GM03348 (cell line): ENCODE measurements around the gene DGKI.
A peak's percentile ranks its signal among the peaks of the same experiment; 100 is the strongest.

Experiments
- DNase-seq: peaks from one replicate; pipeline ENCODE4 v3.0.0; 2012; ENCODE audit warnings: low spot score

DGKI gene

DNA sequence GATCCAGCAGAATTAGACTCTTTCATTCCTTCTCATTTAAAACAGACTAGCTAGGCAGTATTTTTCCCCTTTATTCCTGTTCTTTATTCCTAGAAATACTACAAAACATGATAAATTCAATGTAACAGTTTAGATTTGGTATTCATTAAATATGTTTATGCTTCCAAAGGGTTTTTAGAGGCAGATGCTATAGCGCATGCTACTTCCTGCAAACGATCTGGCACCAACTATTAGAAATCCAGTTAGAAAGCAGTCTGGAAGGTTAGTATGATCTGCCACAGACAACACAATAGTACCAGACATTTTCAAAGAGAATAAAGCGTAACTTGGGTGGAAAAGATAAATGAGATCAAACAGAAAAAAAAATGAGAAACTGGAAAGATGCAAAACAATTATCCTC, 439.7 kb downstream of the DGKI start:
- no peak for DNase-seq

DNA sequence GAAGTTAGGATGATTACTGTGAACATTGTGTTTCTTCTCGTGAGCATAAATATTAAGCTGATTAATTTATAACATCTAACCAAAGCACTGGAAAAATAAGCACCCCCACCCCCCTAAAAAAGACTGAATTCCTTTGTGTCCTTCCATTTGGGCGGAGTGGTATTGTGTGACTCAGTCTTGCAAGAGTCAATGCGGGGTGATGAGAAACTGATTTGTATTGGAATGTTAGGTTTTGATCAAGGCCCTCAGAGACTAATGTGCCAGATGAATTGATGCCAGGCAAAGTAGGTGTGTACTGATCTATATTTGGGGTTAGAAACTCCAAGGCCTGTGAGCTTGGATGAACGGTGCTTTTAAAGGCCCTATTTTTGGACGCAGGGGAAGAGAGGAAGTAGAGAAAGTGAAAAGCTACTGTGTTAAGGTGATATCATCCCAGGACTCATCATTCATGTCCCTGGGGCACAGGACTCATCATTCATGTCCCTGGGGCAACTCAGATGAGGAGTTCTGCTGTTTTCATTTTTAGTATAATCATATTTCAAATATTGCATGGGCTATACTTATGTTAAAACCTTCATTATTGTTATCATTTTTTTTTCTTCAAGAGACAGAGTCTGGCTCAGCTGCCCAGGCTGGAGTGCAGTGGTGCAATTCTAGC, 442.0 kb downstream of the DGKI start:
- no peak for DNase-seq

DNA sequence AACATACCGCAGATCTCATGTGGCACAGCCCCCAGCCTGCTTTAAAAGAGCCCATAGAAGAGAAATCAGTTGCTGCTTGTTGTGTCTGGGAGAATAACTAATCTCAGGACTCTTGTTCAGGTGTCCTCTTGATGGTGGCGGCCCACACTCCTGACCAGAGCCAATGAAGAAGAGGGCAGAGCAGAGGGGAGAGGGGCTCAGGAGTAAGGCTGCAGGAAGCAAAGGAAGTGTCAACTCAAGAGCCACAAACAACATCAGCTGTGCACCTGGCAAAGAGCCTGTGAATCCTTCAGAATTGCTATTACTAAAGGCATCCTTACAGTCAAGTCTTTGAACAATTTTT, 443.4 kb downstream of the DGKI start:
- DNase-seq: no peak

DNA sequence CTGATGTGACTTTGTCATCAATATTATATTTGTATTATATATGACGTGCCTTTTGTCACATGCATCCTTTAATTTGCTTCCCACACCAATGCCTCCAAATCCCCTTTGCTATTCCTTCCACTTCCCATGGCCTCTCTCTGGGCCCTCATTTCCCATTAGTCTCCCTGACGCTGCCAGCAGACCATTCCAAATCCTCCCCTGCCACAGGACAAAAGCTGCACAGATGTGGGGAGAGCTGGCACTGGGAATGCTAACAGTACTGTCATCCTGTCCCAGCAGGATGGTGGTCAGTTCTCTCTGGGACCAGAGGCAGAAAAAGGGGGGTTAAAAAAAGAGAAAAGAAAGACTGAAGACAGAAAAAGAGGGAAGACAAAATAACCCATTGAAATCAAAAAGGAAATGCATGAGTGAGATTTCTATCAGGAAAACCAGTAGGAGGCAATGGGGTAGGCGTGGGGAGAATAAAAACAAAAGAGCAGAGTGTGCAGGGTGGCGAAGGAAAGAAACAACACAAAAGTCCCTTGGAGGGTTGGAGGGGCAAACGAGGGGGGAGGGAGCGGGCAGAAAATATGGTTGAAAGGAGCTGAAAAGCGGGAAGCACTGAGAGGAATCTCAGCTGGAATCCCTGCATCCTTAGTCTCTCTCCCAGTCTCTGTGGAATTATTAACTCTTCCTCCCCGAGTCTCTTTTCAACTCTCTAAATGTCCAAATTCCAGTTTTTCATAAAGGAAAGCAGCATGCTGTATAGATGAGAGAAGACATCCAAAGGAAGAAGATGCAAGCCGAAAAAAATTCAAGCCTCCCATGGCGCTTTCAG, 444.0 kb downstream of the DGKI start:
- no peak for DNase-seq

- peak; percentile 25 for DNase-seq
Measured at GRCh38 chr7:137399827-137400823, 446.6 kb downstream of the DGKI start.

DNA sequence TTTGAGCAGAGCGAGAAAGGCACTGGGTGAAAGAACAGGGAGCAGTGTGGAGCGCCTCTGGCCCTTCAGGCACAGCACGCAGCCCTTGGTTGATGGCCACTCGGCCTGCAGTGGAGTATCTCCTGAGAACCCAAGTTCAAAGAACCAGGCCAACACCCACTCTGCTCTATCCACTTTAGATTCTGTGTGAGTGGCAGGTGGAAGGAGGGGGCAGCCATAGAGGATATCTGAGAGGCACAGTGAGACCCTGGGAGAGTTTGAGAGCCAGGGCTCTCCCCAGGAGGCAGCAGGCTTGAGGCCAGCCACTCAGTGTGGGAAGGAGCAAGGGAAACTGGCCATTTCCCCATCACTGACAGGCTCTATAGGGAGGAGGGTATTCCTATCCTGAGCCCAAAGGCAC, 450.7 kb downstream of the DGKI start:
- DNase-seq: no peak

DNA sequence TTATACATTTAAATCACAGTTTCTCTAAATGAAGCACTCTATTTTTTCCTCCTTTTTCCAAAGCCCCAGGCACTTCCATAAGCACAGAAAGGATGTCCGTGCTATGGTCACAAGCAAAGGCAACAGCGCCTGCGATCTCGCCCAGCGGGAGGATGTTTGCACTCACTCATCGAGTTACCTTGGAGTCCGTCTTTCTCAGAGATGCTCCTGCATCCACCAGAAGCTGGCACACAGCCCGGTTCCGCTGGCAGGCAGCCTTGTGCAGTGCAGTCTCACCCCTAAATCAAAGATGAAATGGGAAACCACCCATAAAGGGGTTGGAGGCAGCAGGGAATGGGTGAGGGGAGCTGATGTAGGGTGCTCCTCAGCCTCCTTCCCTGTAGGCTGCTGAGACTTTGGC, 451.4 kb downstream of the DGKI start:
- no peak for DNase-seq

DNA sequence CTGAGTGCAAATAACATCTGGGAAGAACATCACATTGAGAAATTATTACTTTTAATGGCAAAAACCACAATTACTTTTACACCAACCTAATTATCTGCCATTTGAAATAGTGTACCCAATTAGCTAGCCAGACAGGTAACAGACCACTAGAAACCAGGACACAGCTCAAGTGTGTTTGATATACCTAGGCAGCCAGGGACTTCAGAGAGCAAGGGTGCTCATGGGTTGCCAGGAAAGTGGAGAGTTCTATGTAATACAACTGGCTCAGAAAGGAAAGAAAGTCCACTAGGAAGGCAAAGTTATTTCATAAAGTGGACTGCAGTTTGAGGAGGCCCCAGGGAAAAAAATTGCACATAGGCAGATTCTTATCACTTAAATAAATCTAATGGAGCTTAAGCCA, 453.2 kb downstream of the DGKI start:
- DNase-seq: no peak

DNA sequence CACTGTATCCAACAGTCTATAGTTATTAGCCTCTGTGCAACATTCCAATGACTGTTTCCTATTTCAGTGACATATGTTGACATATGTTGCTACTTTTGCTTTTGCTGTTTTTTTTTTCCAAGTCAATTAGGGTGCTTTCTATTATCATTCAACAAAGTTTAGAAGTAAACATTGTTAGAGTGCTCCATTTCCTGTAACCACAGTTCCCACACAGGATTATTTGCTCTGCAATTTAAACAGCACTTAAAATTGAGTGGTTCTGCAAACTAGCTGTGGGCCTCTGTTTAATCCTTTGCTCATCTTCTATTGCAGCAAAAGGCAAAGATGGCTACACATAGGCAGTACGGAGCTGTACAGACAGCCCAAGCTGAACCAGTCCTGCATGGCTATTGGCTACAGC, 456.7 kb downstream of the DGKI start:
- no peak for DNase-seq

DNA sequence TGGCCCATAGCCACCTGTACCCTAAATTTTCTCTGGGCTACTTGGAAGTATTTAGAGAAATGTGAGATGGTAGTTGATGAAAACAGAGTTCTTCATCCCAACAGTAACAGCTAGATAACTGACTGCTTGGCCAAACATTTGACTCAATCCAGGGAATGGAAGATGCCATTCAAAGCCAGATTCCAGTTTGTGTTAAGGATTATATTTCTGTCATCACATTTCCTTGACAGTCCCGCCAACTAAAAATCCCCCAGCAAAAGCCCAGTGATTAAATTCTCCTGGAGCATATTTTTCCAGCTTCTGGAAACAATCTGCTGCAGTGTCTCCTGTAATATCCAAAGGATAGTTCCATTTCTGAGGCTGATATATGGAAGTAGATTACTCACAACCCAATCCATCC, 457.9 kb downstream of the DGKI start:
- no peak for DNase-seq

DNA sequence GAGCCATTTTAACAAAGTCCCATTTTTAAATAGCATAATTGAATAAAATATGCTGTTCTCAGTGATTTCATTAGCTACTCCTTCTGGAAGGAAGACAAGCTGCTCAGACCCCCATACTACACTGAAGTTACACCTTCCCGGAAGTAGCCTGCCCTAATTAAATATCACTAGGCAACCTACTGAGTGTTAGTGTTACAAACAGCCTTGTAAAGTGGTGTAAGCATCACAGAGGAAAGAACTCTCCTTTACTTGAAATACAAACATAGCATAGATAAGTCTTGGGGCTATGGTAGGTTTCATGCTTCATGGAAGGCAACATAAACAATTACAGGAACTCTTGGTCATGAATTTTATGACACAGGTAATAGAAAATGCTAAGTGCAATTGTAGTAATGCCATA, 459.8 kb downstream of the DGKI start:
- no peak for DNase-seq

DNA sequence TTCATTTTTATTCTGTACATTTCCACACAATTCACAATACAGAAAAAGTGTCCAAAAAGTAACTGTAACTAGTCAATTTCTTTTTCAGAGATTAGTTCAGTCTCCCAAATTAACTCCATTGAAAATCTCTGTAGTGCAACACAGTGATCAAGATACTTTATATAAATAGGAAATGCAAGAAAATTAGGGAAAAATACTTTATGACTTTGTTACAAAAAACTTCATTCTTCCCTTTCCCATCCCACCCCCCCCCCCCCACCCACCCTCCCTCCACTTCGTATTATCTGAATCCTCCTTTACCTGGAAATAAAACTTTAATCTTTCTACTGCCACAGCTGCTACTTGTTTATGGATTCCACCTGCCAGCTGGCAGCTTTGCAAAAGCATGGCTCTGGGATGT, 465.7 kb downstream of the DGKI start:
- no peak for DNase-seq

- no peak for DNase-seq
Measured at GRCh38 chr7:137373507-137373906, 473.3 kb downstream of the DGKI start.

DNA sequence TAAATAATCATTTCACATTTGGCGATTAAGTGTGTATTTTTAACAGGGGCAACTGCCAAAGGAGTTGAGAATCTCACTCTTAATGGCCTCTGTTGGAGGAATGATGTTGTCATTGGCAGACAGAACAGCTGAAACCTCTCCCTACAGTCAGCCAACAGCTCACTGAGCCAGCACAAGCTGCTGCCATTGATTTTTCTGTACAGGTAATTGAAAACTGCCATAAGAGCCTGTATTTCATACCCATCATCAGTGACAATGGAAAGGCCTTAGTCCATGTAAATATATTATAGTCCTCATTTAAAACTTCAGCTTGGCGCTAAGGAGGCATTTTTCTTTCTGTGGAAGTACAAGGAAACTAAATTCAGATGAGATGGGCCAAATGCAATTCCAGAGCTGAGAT, 475.2 kb downstream of the DGKI start:
- no peak for DNase-seq

DNA sequence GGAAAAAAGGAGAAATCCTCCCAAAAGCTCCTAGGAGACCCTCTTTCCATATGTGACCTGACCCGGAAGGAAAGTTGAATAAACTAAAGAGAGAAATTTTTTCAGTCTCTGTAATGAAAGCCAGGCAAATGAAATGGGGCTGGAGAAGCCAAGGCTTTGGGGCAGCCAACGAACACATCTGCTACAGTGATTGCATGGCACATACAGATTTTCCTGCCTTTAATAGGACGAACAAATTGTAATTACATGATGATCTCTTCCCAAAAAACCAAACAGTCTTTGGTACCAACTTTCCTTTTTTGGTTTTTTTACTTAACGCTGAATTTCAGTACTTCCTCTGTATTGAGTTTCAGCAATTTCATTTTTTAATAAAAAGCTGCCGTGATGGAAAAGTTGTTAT, 479.8 kb downstream of the DGKI start:
- no peak for DNase-seq

DNA sequence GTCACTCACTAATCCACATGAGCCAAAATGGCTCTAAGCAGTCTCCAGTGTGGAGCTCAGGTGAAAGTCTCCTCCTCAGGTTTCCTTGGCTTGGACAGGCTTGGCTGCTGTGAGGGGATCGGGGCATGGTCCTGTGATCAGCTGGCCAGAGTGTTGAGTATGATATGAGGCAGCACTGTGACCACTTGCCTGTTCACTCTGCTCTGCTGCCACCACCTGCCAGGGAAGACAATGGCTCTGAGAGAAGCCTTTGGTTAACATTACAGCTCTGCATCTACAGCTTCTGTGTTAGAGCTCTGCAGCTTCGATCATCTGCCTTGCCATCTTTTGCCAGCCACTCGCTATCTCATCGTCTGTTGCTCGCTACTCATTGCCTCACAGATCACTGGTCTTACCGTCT, 483.1 kb downstream of the DGKI start:
- DNase-seq: no peak

DNA sequence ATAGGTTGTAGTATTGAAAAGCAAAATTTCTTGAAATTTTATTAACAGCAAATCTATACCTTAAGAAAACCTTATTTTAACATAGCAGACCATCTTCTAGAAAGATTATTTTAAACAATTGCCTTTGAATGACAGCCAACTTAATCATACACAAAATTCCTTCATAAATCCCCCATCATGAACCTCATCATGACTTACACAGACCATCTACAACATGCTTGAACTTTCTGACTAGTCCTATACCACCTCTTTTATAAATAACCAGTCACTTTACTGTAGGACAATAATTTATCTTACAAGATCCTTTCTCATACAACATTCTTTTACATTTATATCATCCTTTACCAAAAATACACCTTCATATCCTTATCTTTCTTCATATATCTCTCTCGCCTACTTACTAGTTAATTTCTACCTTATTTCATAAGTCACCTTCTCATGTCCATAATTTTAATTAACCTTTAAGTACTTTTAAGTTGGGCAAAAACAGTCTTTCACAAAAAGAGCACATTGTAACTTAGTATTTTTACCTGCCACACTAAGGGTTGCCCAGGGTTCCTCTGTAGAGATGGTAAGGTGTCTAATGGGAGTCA, 486.6 kb downstream of the DGKI start:
- DNase-seq: no peak

GRCh38 chr7:137354961-137355360, 491.8 kb downstream of the DGKI start:
- no peak for DNase-seq

GRCh38 chr7:137354396-137354795, 492.4 kb downstream of the DGKI start:
- no peak for DNase-seq

DNA sequence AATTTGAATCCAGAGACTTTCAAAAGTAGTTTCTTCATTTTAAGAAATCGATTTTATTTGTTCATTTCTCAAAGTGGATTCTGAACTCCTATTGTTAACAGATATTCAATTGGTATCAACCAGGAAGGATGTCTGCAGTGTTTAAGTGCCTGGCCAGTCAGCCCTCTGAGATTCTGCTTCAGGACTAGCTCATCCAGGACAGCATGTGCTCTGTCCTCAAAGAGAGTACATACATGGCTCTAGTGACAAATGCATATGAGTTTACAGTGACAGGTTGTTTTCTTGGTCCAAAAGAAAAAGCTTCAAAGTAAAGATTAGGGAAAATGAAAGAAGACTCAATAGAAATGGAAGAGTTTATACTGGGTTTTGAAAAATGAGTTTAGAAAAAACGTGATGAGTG, 494.8 kb downstream of the DGKI start:
- no peak for DNase-seq

- no peak for DNase-seq
Measured at GRCh38 chr7:137345799-137346449, 500.9 kb downstream of the DGKI start.
